IPS-15b (cell line): ENCODE data around the gene RTN4RL2.

Experiments
- H3K27me3 ChIP-seq: one replicate; pipeline ENCODE4 v1.6.1; 2013; ENCODE audit warnings: low read length; ENCODE audit not compliant: control insufficient read depth, insufficient read depth
- H3K36me3 ChIP-seq: one replicate; pipeline ENCODE4 v1.6.1; 2013; ENCODE audit warnings: low read length; ENCODE audit not compliant: control insufficient read depth, insufficient read depth
- H3K4me1 ChIP-seq: one replicate; pipeline ENCODE4 v1.6.1; 2013; ENCODE audit warnings: mild to moderate bottlenecking, low read length; ENCODE audit not compliant: control insufficient read depth, insufficient read depth
- H3K4me3 ChIP-seq: one replicate; pipeline ENCODE4 v1.5.1; 2013; ENCODE audit warnings: low read depth, low read length
- H3K9ac ChIP-seq: one replicate; pipeline ENCODE4 v1.6.1; 2013; ENCODE audit warnings: low read depth, mild to moderate bottlenecking, low read length
- H3K9me3 ChIP-seq: one replicate; pipeline ENCODE4 v1.6.1; 2013; ENCODE audit warnings: mild to moderate bottlenecking, low read length; ENCODE audit not compliant: control insufficient read depth, insufficient read depth

Gene RTN4RL2

DNA sequence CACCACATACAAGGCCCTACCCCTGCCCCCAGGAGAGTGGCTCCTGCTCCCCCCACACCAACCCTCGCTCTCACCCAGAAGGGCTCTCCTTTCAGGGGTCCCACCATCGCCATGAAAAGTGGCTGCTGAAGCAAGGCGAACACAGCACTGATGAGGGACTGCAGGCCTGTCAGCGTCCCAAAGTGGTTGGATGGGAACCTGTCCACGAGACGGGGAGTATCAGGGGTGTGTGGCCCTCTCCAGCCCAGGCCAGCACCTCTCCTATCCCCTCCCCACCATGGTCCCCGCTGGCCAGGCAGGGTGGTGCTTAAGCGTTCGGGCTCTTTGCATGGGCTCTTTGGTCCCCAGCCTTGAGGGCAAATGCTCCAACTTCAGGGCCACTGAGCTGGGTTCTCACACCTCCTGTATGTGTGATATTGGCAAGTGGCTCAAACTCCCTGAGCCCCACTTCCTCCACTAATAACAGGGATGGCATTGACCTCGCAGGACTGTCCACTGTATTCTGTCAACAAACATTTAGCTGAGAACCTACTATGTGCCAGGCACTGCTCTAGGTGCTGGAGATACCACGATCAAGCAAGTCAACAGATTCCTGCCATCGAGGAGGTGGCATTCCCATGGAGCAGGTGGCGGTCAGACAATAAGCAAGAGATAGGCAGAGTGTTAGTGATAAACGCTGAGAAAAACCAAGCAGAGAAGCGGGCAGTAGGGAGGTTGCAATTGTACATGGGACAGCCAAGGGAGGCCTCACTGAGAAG, 26.9 kb downstream of the RTN4RL2 start:
- peaks cover 10% of the 10 kb centered on the region for H3K27me3 ChIP-seq
- H3K9ac ChIP-seq = no peak overlapping the region
- H3K9me3 ChIP-seq = no peaks in the 10 kb centered on the region
- H3K36me3 ChIP-seq = peaks cover 12% of the 10 kb centered on the region
- H3K4me1 ChIP-seq = peaks cover 4% of the 10 kb centered on the region
- no peak overlapping the region for H3K4me3 ChIP-seq

DNA sequence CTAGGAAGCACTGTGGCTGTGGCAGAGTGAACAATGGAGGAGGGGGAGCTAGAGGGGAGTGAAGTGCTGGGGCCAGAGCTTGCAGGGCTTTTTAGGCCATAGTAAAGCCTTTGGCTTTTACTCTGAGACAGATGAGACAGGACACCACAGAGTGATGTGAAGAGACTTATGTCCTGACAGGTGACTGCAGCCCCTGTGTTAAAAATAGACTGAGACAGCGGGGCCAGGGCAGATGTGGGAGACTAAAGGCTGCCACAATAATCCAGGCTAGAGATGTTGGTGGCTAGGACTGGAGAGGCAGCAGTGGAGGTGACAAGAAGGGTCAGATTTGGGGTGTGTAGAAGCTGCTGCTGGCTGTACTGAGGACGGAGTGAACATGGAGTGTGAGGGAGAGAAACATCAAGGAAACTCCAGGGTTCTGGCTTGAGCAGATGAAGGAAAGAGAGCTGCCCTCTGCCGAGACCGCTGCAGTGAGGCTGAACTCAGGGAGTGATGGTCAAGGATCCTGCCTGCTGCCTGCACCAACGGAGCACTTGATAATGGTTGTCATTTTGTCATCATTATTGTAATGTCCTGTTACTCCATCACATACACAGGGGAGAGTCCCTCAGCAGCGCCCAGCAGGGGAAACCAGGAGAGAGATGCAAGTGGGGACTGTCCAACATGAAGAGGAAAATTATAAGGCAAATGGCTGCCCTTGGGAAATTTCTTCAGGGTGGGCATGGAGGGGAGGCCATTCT, 27.8 kb downstream of the RTN4RL2 start:
- H3K9me3 ChIP-seq = no peaks in the 10 kb centered on the region
- peaks cover 12% of the 10 kb centered on the region for H3K36me3 ChIP-seq
- peaks cover 8% of the 10 kb centered on the region for H3K27me3 ChIP-seq
- H3K4me1 ChIP-seq = peaks cover 4% of the 10 kb centered on the region
- H3K4me3 ChIP-seq = no peak overlapping the region
- H3K9ac ChIP-seq = no peak overlapping the region

DNA sequence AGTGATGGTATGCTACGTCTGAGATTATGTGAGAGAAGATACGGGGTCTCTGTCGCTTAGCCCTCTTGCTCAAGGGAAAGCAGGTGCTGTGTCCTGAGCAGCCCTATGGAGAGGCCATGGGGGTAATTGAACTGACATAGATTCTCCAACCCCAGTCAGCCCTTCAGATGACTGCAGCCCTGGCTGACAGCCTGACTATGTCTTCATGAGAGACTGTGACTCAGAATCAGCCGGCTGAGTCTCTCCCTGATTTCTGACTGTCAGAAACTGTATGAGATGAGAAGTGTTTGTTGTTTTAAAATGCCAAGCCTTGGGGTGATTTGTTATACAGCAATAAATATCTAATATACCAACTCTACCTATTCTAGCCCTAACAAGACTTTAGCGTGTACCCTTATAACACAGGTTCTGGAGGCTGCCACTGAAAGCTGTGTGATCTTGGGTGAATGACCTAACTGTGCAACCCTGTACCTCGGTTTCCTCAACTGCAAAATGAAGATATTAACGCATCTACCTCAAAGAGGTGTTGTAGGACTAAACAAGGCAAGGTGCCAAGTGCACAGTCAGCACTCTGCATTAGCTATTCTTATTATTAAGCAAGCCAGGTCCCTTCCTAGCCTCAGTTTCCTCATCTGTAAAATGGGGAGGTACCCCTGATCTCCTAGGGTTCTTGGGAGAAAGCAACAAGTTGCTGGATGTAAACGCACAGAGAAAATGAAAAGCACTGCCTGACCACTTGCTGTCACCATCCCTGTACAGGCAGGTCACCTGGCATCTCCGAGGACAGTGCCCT, 30.3 kb downstream of the RTN4RL2 start:
- Histone ChIP-seq H3K4me3 (no peak overlapping the region), H3K27me3 (no peaks in the 10 kb centered on the region), H3K9ac (no peak overlapping the region), H3K9me3 (no peaks in the 10 kb centered on the region), H3K36me3 (peaks cover 19% of the 10 kb centered on the region), H3K4me1 (peaks cover 7% of the 10 kb centered on the region)

GRCh38 chr11:57491371-57492061, 31.2 kb downstream of the RTN4RL2 start:
- no peaks in the 10 kb centered on the region for H3K9me3 ChIP-seq
- no peak overlapping the region for H3K9ac ChIP-seq
- no peak overlapping the region for H3K4me3 ChIP-seq
- no peaks in the 10 kb centered on the region for H3K27me3 ChIP-seq
- peaks cover 7% of the 10 kb centered on the region for H3K4me1 ChIP-seq
- H3K36me3 ChIP-seq = peaks cover 19% of the 10 kb centered on the region

GRCh38 chr11:57493507-57494503, 33.5 kb downstream of the RTN4RL2 start:
- peak overlapping the region; percentile 56 for H3K9ac ChIP-seq

GRCh38 chr11:57496109-57496820, 35.9 kb downstream of the RTN4RL2 start:
- Histone ChIP-seq H3K36me3 (peaks cover 10% of the 10 kb centered on the region), H3K4me1 (peaks cover 10% of the 10 kb centered on the region), H3K27me3 (no peaks in the 10 kb centered on the region), H3K9me3 (no peaks in the 10 kb centered on the region), H3K4me3 (no peak overlapping the region), H3K9ac (no peak overlapping the region)

More at GRCh38 chr11:57493507-57494503, 33.5 kb downstream of the RTN4RL2 start:
- H3K27me3 ChIP-seq = no peaks in the 10 kb centered on the region
- no peak overlapping the region for H3K4me3 ChIP-seq
- no peaks in the 10 kb centered on the region for H3K9me3 ChIP-seq
- peaks cover 7% of the 10 kb centered on the region for H3K4me1 ChIP-seq
- peaks cover 14% of the 10 kb centered on the region for H3K36me3 ChIP-seq

GRCh38 chr11:57497303-57498247, 37.2 kb downstream of the RTN4RL2 start:
- Histone ChIP-seq H3K9me3 (no peaks in the 10 kb centered on the region), H3K36me3 (peaks cover 7% of the 10 kb centered on the region), H3K27me3 (no peaks in the 10 kb centered on the region), H3K4me3 (no peak overlapping the region), H3K9ac (no peak overlapping the region), H3K4me1 (peaks cover 10% of the 10 kb centered on the region)

DNA sequence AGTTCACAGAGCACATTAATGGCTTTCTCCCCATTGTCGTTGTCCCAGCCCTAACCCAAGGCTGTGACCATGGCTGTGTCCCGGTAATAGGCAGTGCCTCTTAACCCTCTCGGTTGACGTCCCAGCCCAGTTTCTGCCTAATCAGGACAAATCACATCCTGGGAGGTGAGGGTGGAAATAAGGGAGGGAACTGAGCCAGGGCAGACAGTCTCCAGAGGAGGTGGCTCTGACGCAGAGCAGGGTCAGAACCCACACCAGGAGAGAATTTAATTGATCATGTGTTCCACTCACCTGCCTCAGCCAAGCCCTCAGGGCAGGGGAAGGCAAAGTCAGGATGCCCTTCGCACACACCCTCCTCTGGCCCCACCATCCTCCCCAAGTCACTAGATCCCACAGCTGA, 38.2 kb downstream of the RTN4RL2 start:
- no peaks in the 10 kb centered on the region for H3K9me3 ChIP-seq
- H3K27me3 ChIP-seq = no peaks in the 10 kb centered on the region
- H3K36me3 ChIP-seq = peaks cover 7% of the 10 kb centered on the region
- H3K4me3 ChIP-seq = no peak overlapping the region
- H3K4me1 ChIP-seq = peaks cover 8% of the 10 kb centered on the region
- H3K9ac ChIP-seq = no peak overlapping the region

- peaks cover 4% of the 10 kb centered on the region for H3K4me1 ChIP-seq
- H3K4me3 ChIP-seq = peak overlapping the region; percentile 48
- H3K9me3 ChIP-seq = no peaks in the 10 kb centered on the region
- H3K27me3 ChIP-seq = no peaks in the 10 kb centered on the region
- no peak overlapping the region for H3K9ac ChIP-seq
- H3K36me3 ChIP-seq = no peaks in the 10 kb centered on the region
Observed at GRCh38 chr11:57499413-57499982, 39.2 kb downstream of the RTN4RL2 start.
